ENCODE measurements around the gene GAA.

Gene GAA

GRCh38 chr17:80119271-80119791 is 17.9 kb downstream of the GAA start:
- no peak for DNase-seq

GRCh38 chr17:80119839-80120238 is 18.5 kb downstream of the GAA start:
- DNase-seq = no peak

- DNase-seq = no peak
Observed at GRCh38 chr17:80122026-80122575, 20.7 kb downstream of the GAA start.

GRCh38 chr17:80122926-80123505 is 21.6 kb downstream of the GAA start:
- no peak for DNase-seq

GRCh38 chr17:80123791-80124190 is 22.4 kb downstream of the GAA start:
- no peak for DNase-seq

- DNase-seq = peak in 2 of 3 experiments; percentile 12 to 24
Observed at GRCh38 chr17:80124351-80124981, 23.1 kb downstream of the GAA start.

GRCh38 chr17:80125656-80126448 is 24.5 kb downstream of the GAA start:
- peak in 1 of 3 experiments; percentile 33 for DNase-seq

- DNase-seq = no peak
Observed at GRCh38 chr17:80126449-80126715, 25.0 kb downstream of the GAA start.

GRCh38 chr17:80129006-80129565 is 27.7 kb downstream of the GAA start:
- DNase-seq = no peak

GRCh38 chr17:80130992-80131391 is 29.6 kb downstream of the GAA start:
- DNase-seq = no peak

GRCh38 chr17:80132906-80133625 is 31.7 kb downstream of the GAA start:
- no peak for DNase-seq

- no peak for DNase-seq
Observed at GRCh38 chr17:80133626-80133970, 32.2 kb downstream of the GAA start.

GRCh38 chr17:80137131-80137530 is 35.8 kb downstream of the GAA start:
- no peak for DNase-seq

GRCh38 chr17:80138856-80139426 is 37.6 kb downstream of the GAA start:
- no peak for DNase-seq

GRCh38 chr17:80141463-80142165 is 40.2 kb downstream of the GAA start:
- DNase-seq = no peak

GRCh38 chr17:80142929-80143328 is 41.5 kb downstream of the GAA start:
- DNase-seq = no peak

- DNase-seq = no peak
Observed at GRCh38 chr17:80145076-80146075, 44.0 kb downstream of the GAA start.

GRCh38 chr17:80146121-80147034 is 45.0 kb downstream of the GAA start:
- DNase-seq = peak in 2 of 3 experiments; percentile 33 to 71
